Epithelial cell of proximal tubule (primary cell): ENCODE measurements around the gene ATG16L1. TPM values are rescaled to one million over a fixed set of nuclear protein-coding genes. Genes with fewer than 3 reads are reported as not detected.

Experiments used
- DNase-seq: peaks from one replicate; pipeline ENCODE4 v3.0.0-alpha.2; 2011; ENCODE audit warnings: low read depth
- H3K4me3 ChIP-seq: 2 replicates; pipeline ENCODE4 v1.5.1; 2011; ENCODE audit warnings: low read depth, mild to moderate bottlenecking, low read length
- total RNA-seq: library from RNA; depleted of rRNA; stranded (reverse); fragments of >200 nt; gene quantifications from 2 replicates; pipeline ENCODE4 v1.2.3, GENCODE V29; 2015
- TF ChIP-seq, protein P1 (sequence below): conservative IDR thresholded peaks from 2 replicates; pipeline ENCODE4 v1.5.1; 2012; ENCODE audit warnings: low read depth, mild to moderate bottlenecking, low read length

Gene ATG16L1
- total RNA-seq, 1 donor from 2014 or later = 29.9 TPM

DNA sequence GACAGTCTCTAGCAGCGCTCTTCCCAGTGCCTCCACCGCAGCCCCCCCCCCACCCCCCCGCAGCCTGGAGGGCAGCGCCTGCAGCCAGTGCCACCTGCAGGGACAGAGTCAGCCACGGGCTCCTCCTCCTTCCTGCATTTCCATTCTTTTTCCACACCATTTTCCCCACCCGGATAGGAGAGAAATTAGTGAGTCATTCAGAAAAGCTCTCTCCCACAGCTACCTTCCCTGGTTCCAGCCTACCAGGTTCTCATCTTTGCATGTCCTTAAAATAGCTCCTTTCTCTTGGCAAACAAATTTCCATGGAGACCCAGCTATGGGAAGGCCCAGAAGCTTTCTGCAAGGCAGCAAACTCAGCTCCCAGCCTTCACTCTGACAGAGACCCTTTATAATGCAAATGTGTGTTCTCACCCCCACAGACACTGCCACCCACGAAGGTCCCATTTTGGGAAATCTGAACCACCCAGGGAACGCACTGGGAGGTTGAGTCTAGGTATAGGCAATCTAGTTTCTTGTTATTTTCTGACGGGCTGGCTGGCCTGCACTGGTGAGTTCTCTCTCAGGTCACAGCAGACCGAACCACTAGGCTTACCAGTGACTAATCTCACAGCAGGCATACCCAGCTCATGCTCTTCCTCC lies 41.8 kb upstream of the ATG16L1 start:
- TF ChIP-seq, protein P1, sequence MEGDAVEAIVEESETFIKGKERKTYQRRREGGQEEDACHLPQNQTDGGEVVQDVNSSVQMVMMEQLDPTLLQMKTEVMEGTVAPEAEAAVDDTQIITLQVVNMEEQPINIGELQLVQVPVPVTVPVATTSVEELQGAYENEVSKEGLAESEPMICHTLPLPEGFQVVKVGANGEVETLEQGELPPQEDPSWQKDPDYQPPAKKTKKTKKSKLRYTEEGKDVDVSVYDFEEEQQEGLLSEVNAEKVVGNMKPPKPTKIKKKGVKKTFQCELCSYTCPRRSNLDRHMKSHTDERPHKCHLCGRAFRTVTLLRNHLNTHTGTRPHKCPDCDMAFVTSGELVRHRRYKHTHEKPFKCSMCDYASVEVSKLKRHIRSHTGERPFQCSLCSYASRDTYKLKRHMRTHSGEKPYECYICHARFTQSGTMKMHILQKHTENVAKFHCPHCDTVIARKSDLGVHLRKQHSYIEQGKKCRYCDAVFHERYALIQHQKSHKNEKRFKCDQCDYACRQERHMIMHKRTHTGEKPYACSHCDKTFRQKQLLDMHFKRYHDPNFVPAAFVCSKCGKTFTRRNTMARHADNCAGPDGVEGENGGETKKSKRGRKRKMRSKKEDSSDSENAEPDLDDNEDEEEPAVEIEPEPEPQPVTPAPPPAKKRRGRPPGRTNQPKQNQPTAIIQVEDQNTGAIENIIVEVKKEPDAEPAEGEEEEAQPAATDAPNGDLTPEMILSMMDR = no peak
- H3K4me3 ChIP-seq = no peak overlapping the region
- DNase-seq = peak; percentile 61

DNA sequence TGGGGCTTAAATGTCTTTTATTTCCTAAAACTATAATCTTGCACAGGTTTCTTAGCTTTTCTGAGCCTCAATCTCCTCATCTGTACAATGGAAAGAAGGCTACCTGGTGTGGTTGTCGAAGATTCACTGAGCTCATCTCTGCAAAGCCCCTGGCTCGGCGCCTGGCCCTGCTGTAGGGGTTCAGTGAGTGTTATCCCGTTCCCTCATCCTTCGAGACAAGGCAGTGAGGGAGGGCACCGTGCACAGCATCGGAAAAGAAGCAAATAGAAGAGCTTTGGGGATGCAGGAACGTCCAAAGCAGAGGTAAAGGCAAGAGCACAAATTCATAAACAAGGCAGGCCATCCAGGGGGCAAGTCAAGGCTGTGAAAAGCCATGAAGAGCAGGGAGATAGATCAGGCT lies 41.2 kb upstream of the ATG16L1 start:
- no peak overlapping the region for H3K4me3 ChIP-seq
- TF ChIP-seq, protein P1 = no peak
- DNase-seq = no peak

DNA sequence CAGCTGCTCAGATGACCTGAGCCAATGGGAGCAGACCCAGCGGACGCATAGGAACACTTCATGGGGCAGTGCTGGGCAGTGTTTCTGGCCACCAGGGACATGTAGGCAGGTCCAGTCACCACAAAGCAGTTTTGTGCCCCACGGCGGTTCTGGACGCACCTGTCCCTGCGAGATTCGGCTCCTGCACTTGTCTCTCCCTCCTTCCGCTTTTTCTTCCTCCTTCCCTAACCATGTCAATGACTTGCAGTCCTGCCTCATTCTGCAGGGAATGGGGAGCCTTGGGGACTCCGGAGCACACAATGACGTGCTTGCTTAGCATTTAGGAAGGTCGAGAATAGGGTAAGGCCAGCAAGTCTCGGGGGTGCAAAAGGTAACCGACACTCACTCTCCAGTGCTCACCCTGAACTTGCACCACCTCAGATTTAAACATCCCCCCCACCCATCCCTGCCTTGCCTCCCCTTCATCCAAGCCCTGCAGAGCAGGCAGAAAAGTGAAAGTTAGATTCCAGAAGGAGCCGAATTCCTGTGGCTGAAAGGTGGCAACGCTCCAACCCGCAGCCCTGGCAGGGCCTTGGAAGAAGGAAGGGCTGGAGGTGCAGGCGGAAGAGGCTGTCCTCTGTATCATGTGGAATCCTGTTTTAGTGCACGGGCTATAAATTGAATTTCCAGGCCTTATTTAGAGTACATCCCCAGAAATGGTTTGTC lies 40.5 kb upstream of the ATG16L1 start:
- H3K4me3 ChIP-seq = no peak overlapping the region
- TF ChIP-seq, protein P1 = no peak
- peak; percentile 27 for DNase-seq

DNA sequence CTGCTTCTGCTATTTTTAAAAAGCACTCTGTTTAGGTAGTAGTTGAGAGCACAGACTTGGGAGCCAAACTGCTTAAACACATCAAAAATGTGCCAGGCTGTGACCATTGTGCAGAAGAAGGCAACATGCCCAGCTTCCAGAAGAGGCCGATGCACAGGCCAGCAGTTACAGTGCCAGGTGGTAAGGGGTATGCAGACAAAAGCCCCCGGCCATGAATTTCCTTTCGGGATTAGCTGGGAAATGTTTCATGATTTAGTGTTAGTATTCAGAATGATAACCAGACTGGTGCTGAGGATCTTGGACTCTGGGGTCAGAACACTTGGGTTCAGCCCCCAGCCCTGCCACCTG lies 40.0 kb upstream of the ATG16L1 start:
- H3K4me3 ChIP-seq = no peak overlapping the region
- TF ChIP-seq, protein P1 = no peak
- no peak for DNase-seq

DNA sequence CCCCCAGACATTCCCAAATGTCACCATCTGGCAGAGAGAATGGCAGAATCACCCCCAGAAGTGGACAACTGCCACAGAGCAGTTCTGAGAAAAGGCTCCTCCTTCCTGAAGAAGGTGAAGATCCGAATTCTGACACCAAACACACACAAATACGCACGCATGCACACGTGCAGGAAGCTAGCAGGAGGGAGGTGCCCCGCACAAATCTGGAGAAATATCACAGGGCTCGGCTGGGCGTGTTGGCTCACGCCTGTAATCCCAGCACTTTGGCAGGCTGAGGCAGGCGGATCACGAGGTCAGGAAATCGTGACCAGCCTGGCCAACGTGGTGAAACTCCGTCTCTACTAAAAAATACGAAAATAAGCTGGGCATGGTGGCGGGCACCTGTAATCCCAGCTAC lies 38.5 kb upstream of the ATG16L1 start:
- no peak for DNase-seq
- TF ChIP-seq, protein P1 = no peak
- H3K4me3 ChIP-seq = no peak overlapping the region

DNA sequence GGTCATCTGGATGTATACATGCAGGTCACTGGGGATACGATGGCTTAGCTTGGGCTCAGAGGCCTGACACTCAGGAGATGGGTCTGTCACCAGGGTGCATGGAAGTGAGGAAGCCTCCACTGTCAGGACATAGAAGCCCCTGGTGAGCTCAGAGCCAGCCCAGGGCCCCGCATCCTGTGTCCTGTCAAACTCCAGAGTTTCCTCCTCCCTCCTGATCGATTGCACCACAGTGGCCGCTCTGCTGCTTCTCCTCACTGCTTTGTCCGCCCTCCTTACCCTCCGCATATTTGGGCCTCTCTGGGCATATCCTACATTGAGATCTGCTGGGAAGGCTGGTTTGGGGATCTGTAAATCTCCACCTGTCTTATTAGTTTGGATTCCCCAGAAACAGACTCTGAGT lies 37.5 kb upstream of the ATG16L1 start:
- DNase-seq = no peak
- TF ChIP-seq, protein P1 = no peak
- H3K4me3 ChIP-seq = no peak overlapping the region
